Astrocyte (in vitro differentiated cells and primary cell): ENCODE results near the gene ZFP1. TPM values are rescaled to one million over a fixed set of nuclear protein-coding genes. Genes with fewer than 3 reads are reported as not detected.

Experiments
- DNase-seq: peaks from one replicate; pipeline ENCODE4 v3.0.0-alpha.2; 2010; ENCODE audit warnings: low read depth
- FAIRE-seq: peaks from 2 replicates; lab custom pipeline; 2011; peaks lifted over from hg19 to GRCh38; lab: Jason Lieb, UNC
- H2AFZ ChIP-seq: 2 replicates; pipeline ENCODE4 v1.6.0; 2012; ENCODE audit warnings: low read depth, low read length, inconsistent platforms
- H3K27ac ChIP-seq: 2 replicates; pipeline ENCODE4 v1.5.1; 2011; ENCODE audit warnings: low read depth, low read length, inconsistent platforms
- H3K27me3 ChIP-seq: 2 replicates; pipeline ENCODE4 v1.6.0; 2011; ENCODE audit warnings: low read length, inconsistent platforms; ENCODE audit not compliant: insufficient read depth
- H3K36me3 ChIP-seq: 2 replicates; pipeline ENCODE4 v1.5.1; 2011; ENCODE audit warnings: low read length, inconsistent platforms; ENCODE audit not compliant: insufficient read depth
- H3K4me1 ChIP-seq: 2 replicates; pipeline ENCODE4 v1.5.1; 2011; ENCODE audit warnings: low read length, inconsistent platforms; ENCODE audit not compliant: insufficient read depth
- H3K4me2 ChIP-seq: 2 replicates; pipeline ENCODE4 v1.6.0; 2012; ENCODE audit warnings: low read length, inconsistent platforms
- H3K4me3 ChIP-seq: 2 replicates; pipeline ENCODE4 v1.5.1; 2011; ENCODE audit warnings: low read depth, mild to moderate bottlenecking, low read length, inconsistent platforms; ENCODE audit not compliant: insufficient read depth
- H3K79me2 ChIP-seq: 2 replicates; pipeline ENCODE4 v1.6.0; 2012; ENCODE audit warnings: mild to moderate bottlenecking, low read length, inconsistent platforms; ENCODE audit not compliant: insufficient read depth
- H3K9ac ChIP-seq: 2 replicates; pipeline ENCODE4 v1.6.0; 2012; ENCODE audit warnings: mild to moderate bottlenecking, low read length, inconsistent platforms
- H3K9me3 ChIP-seq: 2 replicates; pipeline ENCODE4 v1.5.1; 2012; ENCODE audit warnings: low read depth, mild to moderate bottlenecking, low read length, inconsistent platforms; ENCODE audit not compliant: insufficient read depth
- H4K20me1 ChIP-seq: 2 replicates; pipeline ENCODE4 v1.6.0; 2012; ENCODE audit warnings: low read length, inconsistent platforms; ENCODE audit not compliant: insufficient read depth
- H3K27ac Mint-ChIP-seq: one replicate; pipeline ENCODE4 v1.8.0; 2021; ENCODE audit warnings: mild to moderate bottlenecking, mixed read lengths; ENCODE audit not compliant: unreplicated experiment
- H3K27me3 Mint-ChIP-seq: one replicate; pipeline ENCODE4 v1.8.0; 2021; ENCODE audit warnings: low read depth, mixed read lengths; ENCODE audit not compliant: unreplicated experiment
- H3K36me3 Mint-ChIP-seq: one replicate; pipeline ENCODE4 v1.8.0; 2021; ENCODE audit warnings: low read depth, mixed read lengths; ENCODE audit not compliant: unreplicated experiment
- H3K4me1 Mint-ChIP-seq: one replicate; pipeline ENCODE4 v1.8.0; 2021; ENCODE audit warnings: low read depth, mixed read lengths; ENCODE audit not compliant: unreplicated experiment
- H3K4me3 Mint-ChIP-seq: one replicate; pipeline ENCODE4 v1.8.0; 2021; ENCODE audit warnings: mild to moderate bottlenecking, moderate library complexity, mixed read lengths; ENCODE audit not compliant: unreplicated experiment
- H3K9me3 Mint-ChIP-seq: one replicate; pipeline ENCODE4 v1.8.0; 2021; ENCODE audit warnings: mild to moderate bottlenecking, mixed read lengths; ENCODE audit not compliant: unreplicated experiment
- CTCF ChIP-seq: IDR thresholded peaks from 2 replicates; pipeline ENCODE4 v1.5.1; 2011; ENCODE audit warnings: low read depth, mild to moderate bottlenecking, inconsistent platforms, low read length, moderate library complexity; ENCODE audit not compliant: insufficient read depth
- EZH2 ChIP-seq: IDR thresholded peaks from 2 replicates; pipeline ENCODE4 v1.6.1; 2012; ENCODE audit warnings: mild to moderate bottlenecking, low read length, inconsistent platforms; ENCODE audit not compliant: insufficient read depth
- total RNA-seq: library from RNA; stranded (reverse); gene quantifications from 2 replicates; pipeline ENCODE4 v1.2.1, GENCODE V29; 2021

The ZFP1 gene
- total RNA-seq, 1 donor from 2014 or later: 8.2 TPM

GRCh38 chr16:75113541-75114121, 34.7 kb upstream of the ZFP1 start:
- H3K79me2 ChIP-seq: no peaks in the 10 kb centered on the region
- no peak for FAIRE-seq
- H3K36me3 ChIP-seq: no peaks in the 10 kb centered on the region
- H3K4me1 ChIP-seq: peaks cover 26% of the 10 kb centered on the region
- Mint-ChIP-seq H3K27ac (no peak overlapping the region), H3K9me3 (peaks cover 6% of the 10 kb centered on the region), H3K4me3 (no peak overlapping the region), H3K36me3 (no peaks in the 10 kb centered on the region), H3K27me3 (peaks cover 26% of the 10 kb centered on the region), H3K4me1 (peaks cover 19% of the 10 kb centered on the region)
- H3K27ac ChIP-seq: no peak overlapping the region
- H3K4me2 ChIP-seq: no peak overlapping the region
- H2AFZ ChIP-seq: no peak overlapping the region
- no peak overlapping the region for H3K4me3 ChIP-seq
- no peaks in the 10 kb centered on the region for H3K9me3 ChIP-seq
- no peaks in the 10 kb centered on the region for H3K27me3 ChIP-seq
- no peak for DNase-seq
- TF ChIP-seq CTCF (no peak), EZH2 (no peak)
- peaks cover 14% of the 10 kb centered on the region for H4K20me1 ChIP-seq
- no peak overlapping the region for H3K9ac ChIP-seq

DNA sequence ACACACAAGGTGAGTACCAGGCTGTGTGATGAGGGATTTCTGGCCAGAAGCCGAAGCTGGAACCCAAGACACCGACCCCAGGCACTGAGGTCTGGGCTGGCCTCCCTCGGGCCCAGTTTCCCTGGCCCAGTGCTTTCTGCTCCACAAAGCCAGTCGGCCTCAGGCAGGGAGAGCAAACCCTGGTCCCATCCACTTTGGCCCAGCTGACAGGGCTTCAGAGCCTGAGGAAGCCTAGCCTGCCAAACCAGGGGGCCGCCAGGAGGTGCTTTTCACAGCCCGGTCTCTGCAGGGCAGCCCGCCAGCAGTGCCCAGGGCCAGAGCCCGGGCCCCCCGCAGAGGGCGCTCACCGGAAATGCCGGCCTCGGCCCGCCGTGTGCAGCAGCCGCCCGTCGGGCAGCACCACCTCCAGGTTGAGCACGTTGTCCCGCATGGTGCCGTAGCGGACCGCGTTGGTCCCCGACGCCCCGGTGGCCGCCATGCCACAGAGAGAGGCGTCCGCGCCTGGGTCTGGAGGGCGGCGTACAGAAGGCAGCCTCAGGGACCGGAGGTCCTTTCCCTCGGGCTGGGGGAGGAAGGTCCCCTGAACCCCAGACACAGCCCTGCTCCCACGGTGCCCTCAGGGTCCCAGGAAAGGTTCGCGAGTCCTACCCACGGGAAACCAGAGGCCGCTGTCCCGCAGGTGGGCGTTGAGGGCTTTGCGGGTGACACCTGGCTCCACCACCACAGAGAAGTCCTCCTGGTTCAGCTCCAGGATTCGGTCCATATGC, 34.0 kb upstream of the ZFP1 start:
- H4K20me1 ChIP-seq: peaks cover 14% of the 10 kb centered on the region
- no peak overlapping the region for H3K4me3 ChIP-seq
- H3K36me3 Mint-ChIP-seq: no peaks in the 10 kb centered on the region
- no peaks in the 10 kb centered on the region for H3K79me2 ChIP-seq
- DNase-seq: no peak
- H3K36me3 ChIP-seq: no peaks in the 10 kb centered on the region
- H3K27me3 Mint-ChIP-seq: peaks cover 34% of the 10 kb centered on the region
- H3K9ac ChIP-seq: no peak overlapping the region
- H3K4me1 ChIP-seq: peaks cover 18% of the 10 kb centered on the region
- no peak overlapping the region for H3K4me3 Mint-ChIP-seq
- no peak overlapping the region for H3K27ac ChIP-seq
- FAIRE-seq: no peak
- H3K4me2 ChIP-seq: no peak overlapping the region
- H3K9me3 Mint-ChIP-seq: peaks cover 13% of the 10 kb centered on the region
- H3K27me3 ChIP-seq: no peaks in the 10 kb centered on the region
- peaks cover 13% of the 10 kb centered on the region for H3K4me1 Mint-ChIP-seq
- TF ChIP-seq EZH2: no peak
- no peak for TF ChIP-seq CTCF
- no peaks in the 10 kb centered on the region for H3K9me3 ChIP-seq
- no peak overlapping the region for H2AFZ ChIP-seq
- no peak overlapping the region for H3K27ac Mint-ChIP-seq
